ENCODE measurements around the gene SFI1.

GRCh38 chr22:31604746-31605705, 108.7 kb downstream of the SFI1 start:
- TF ChIP-seq EZH2 (IDR thresholded peaks at IDR 0.05; ENCODE audit: insufficient read depth, poor library complexity, severe bottlenecking) (no peak), EZH2phosphoT487 (IDR thresholded peaks at IDR 0.05; ENCODE audit: insufficient read depth, low read depth) (no peak)
